Right lobe of liver (tissue), 6 donors: ENCODE results near the gene CCDC88B. TPM values are rescaled to one million over a fixed set of nuclear protein-coding genes. Genes with fewer than 3 reads are reported as not detected.

Experiments
- ATAC-seq, 4 donors: fragments of 200-7000 bp; cut with Tn5 transposase; one replicate each; pipeline ENCODE4 v1.9.1; 2020; ENCODE audit warnings: mild to moderate bottlenecking in 4 of 4, moderate library complexity in 4 of 4
- DNase-seq, 3 donors: peaks; one replicate each; pipeline ENCODE4 v3.0.0-alpha.2; 2020
- H3K27ac ChIP-seq, 3 donors: fragments of 200-600 bp; one replicate each; pipeline ENCODE4 v1.8.0; 2022
- H3K27me3 ChIP-seq, 2 donors: fragments of 200-600 bp; one replicate each; pipeline ENCODE4 v1.8.0; 2022
- H3K36me3 ChIP-seq, 4 donors: fragments of 200-600 bp; sonication (generic) in 1 of 4; one replicate each; pipeline versions ENCODE4 v1.5.1 to v1.8.0; 2017 to 2022; ENCODE audit warnings: control low read depth in 1 of 4
- H3K4me1 ChIP-seq, 4 donors: fragments of 200-600 bp; sonication (generic) in 1 of 4; one replicate each; pipeline versions ENCODE4 v1.5.1 to v1.8.0; 2017 to 2022; ENCODE audit warnings: control low read depth in 1 of 4
- H3K4me3 ChIP-seq, 3 donors: fragments of 200-600 bp; one replicate each; pipeline ENCODE4 v1.8.0; 2022
- H3K9me3 ChIP-seq, 4 donors: fragments of 200-600 bp; sonication (generic) in 1 of 4; one replicate each; pipeline versions ENCODE4 v1.5.1 to v1.8.0; 2017 to 2022; ENCODE audit warnings: control low read depth in 1 of 4
- CTCF ChIP-seq, 4 donors: fragments of 200-600 bp in 3 of 4; fragments of 450-650 bp in 1 of 4; IDR thresholded peaks; one replicate each; pipeline versions ENCODE4 v1.5.1 to v1.8.0; 2016 to 2022; ENCODE audit warnings: antibody characterized with exemption in 4 of 4, mild to moderate bottlenecking in 2 of 4
- POLR2A ChIP-seq: fragments of 450-650 bp; IDR thresholded peaks from one replicate; pipeline ENCODE4 v1.6.1; 2017; ENCODE audit warnings: antibody characterized with exemption, mild to moderate bottlenecking
- WGBS: methylation state at CpG from one replicate; pipeline ENCODE4 v1.1.6; 2018; ENCODE audit warnings: low coverage, low lambda C conversion rate; ENCODE audit not compliant: insufficient coverage; ENCODE audit errors: missing lambda C conversion rate; 5-methylcytosine and 5-hydroxymethylcytosine counted together
- intact Hi-C, 2 donors: fragments of 100-400 bp; cut with DNase I; formaldehyde crosslinking; loops; one replicate each; pipeline versions ENCODE4 v1.11.2 to v1.14.1; 2022
- total RNA-seq, 6 experiments: library from RNA; depleted of rRNA in 2 of 6; stranded (reverse); fragments of >200 nt in 2 of 6; fragmentation: NEBNext Ultra II Directional in 3 of 6; extraction: Animal tissue kit (Norgen Biotek cat#: 25700) in 3 of 6; gene quantifications; one replicate each; pipeline versions ENCODE4 v1.1.0 to v1.2.4, GENCODE V29; 2016 to 2023
- donor health status: DM: no; HTN: yes; CAD: no.
- donor health status: DM: no; HTN: no; CAD: no.
- donor health status: DM: no; HTN: no; CAD: no.
- donor health status: DM: no; HTN: yes; CAD: no.
- donor health status: DM: no; HTN: yes; CAD: no.

Gene CCDC88B
- total RNA-seq, 6 experiments from 2014 or later, result 2.4 to 10.6 (median 4.9) TPM

- intact Hi-C loops, result no loop called here
- H3K27ac ChIP-seq, result no peak overlapping the region
- TF ChIP-seq POLR2A (no peak), CTCF (IDR thresholded peaks at IDR 0.05) (peak in 1 of 4 donors; percentile 11)
- WGBS, result 82% methylated on average over 16 of the region's 25 CpGs
- H3K4me1 ChIP-seq, result peaks cover 0 to 28% (median 2%) of the 10 kb centered on the region in 4 donors
- H3K9me3 ChIP-seq, result no peaks in the 10 kb centered on the region
- DNase-seq, result no peak
- ATAC-seq, result no peak
- no peaks in the 10 kb centered on the region for H3K27me3 ChIP-seq
- no peak overlapping the region for H3K4me3 ChIP-seq
- peaks cover 0 to 3% (median 1%) of the 10 kb centered on the region in 4 donors for H3K36me3 ChIP-seq
These were observed 16.8 kb downstream of the CCDC88B start for GRCh38 chr11:64356498-64357411.

DNA sequence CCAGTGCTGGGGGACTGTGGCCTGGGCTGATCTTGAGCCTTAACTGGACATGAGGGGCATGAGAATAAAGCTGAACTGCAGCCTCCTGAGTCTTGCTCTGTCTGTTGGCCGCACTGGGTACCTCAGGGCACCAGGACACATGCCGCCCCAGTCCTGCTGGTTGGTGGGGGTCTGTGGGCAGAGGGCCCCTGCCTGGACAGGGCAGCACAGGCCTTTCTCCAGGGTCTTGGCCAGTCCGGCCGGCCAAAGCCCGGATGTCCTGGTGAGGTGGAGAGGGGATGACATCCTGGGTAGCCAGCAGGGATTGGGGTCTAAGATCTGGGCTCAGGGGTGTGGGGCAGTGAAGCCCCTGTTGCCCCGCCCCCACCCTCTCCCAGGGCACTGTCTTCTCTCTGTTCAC, 17.4 kb downstream of the CCDC88B start:
- intact Hi-C loops, result no loop called here
- Histone ChIP-seq H3K4me1 (peaks cover 0 to 28% (median 2%) of the 10 kb centered on the region in 4 donors), H3K36me3 (peaks cover 0 to 10% (median 7%) of the 10 kb centered on the region in 4 donors), H3K27ac (no peak overlapping the region), H3K4me3 (no peak overlapping the region), H3K9me3 (no peaks in the 10 kb centered on the region), H3K27me3 (no peaks in the 10 kb centered on the region)
- TF ChIP-seq CTCF (IDR thresholded peaks at IDR 0.05) (no peak), POLR2A (no peak)
- WGBS, result no CpG with 5 or more reads among the region's 6 CpGs
- no peak for ATAC-seq
- DNase-seq, result no peak

GRCh38 chr11:64357904-64358535, 18.0 kb downstream of the CCDC88B start:
- WGBS, result 17% methylated on average over 2 of the region's 13 CpGs
- no peak for ATAC-seq
- H3K27ac ChIP-seq, result peak overlapping the region; percentile 65 to 74 (median 70)
- intact Hi-C loops, result no loop called here
- H3K36me3 ChIP-seq, result peaks cover 0 to 12% (median 8%) of the 10 kb centered on the region in 4 donors
- H3K4me1 ChIP-seq, result peaks cover 0 to 28% (median 2%) of the 10 kb centered on the region in 4 donors
- peak overlapping the region in 2 of 3 donors; percentile 71 to 88 for H3K4me3 ChIP-seq
- no peaks in the 10 kb centered on the region for H3K27me3 ChIP-seq
- no peak for DNase-seq
- TF ChIP-seq CTCF (IDR thresholded peaks at IDR 0.05) (no peak), POLR2A (no peak)
- no peaks in the 10 kb centered on the region for H3K9me3 ChIP-seq

GRCh38 chr11:64358536-64358906, 18.5 kb downstream of the CCDC88B start:
- no peak for TF ChIP-seq CTCF (IDR thresholded peaks at IDR 0.05)
- TF ChIP-seq POLR2A, result no peak
- Histone ChIP-seq H3K27me3 (no peaks in the 10 kb centered on the region), H3K27ac (peak overlapping the region; percentile 65 to 74 (median 70)), H3K4me3 (peak overlapping the region; percentile 71 to 88 (median 85)), H3K36me3 (peaks cover 0 to 15% (median 8%) of the 10 kb centered on the region in 4 donors), H3K4me1 (peaks cover 0 to 28% (median 2%) of the 10 kb centered on the region in 4 donors), H3K9me3 (no peaks in the 10 kb centered on the region)
- ATAC-seq (peak in 2 of 4 donors; percentile 5 to 30), DNase-seq (no peak)
- WGBS, result 40% methylated on average over 1 of the region's 7 CpGs
- intact Hi-C loops, result no loop called here
